Measurements from ENCODE around the gene COG1.
"Not testable (repeated sequence)": the region's sequence is repeated elsewhere in the genome, so short reads cannot be mapped to it uniquely, and the experiment has no call there.

DNA sequence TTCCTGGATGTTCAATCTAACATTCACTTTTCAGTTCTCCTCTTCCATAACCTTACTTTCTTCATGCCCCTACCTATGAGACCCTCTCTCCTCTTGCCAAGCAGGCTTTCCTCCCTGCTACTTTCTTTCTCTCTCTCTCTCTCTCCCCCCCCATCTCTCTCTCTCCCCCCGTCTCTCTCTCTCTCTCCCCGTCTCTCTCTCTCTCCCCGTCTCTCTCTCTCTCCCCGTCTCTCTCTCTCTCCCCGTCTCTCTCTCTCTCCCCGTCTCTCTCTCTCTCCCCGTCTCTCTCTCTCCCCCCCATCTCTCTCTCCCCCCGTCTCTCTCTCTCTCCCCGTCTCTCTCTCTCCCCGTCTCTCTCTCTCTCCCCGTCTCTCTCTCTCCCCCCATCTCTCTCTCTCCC is 45.1 kb upstream of the COG1 start:
- not testable (repeated sequence) for TF ChIP-seq CTCF (conservative IDR thresholded peaks at IDR 0.05 in 1 of 2, IDR thresholded peaks at IDR 0.05 in 1 of 2; ENCODE audit: low read depth in 1 of 2, low read length in 2 of 2); EZH2 (IDR thresholded peaks at IDR 0.05; ENCODE audit: low read length, missing control alignments)

Measured in fibroblast of lung (primary cell).